ENCODE measurements around the gene FARS2. TPM values are rescaled to one million over a fixed set of nuclear protein-coding genes. Genes with fewer than 3 reads are reported as not detected.

FARS2 gene
- total and polyA plus RNA-seq, 7 experiments from 2014 or later: 16.2 to 28.1 (median 20.8) TPM

- Histone ChIP-seq H3K9me3 (ENCODE audit: control insufficient read depth in 2 of 3, low read length in 3 of 3) (no peaks in the 10 kb centered on the region), H3K27me3 (ENCODE audit: control insufficient read depth in 2 of 2, insufficient read depth in 2 of 2, low read length in 2 of 2) (no peaks in the 10 kb centered on the region), H3K36me3 (ENCODE audit: control insufficient read depth in 2 of 3, insufficient read depth in 3 of 3, low read length in 3 of 3) (no peaks in the 10 kb centered on the region), H3K27ac (ENCODE audit: low read depth, low read length) (no peak overlapping the region), H3K4me3 (ENCODE audit: low read length) (no peak overlapping the region), H3K4me1 (ENCODE audit: control insufficient read depth in 2 of 2, insufficient read depth in 2 of 2, low read length in 2 of 2) (no peaks in the 10 kb centered on the region)
- H3K4me1 Mint-ChIP-seq: peaks cover 0 to 6% (median 5%) of the 10 kb centered on the region in 7 donors
- ATAC-seq (no peak), DNase-seq (no peak)
- ChIA-PET CTCF (interaction anchor here (0.6 kb wide), 1 partner anchor 145 kb away, joined by 3 read pairs; no protein-coding TSS in a partner anchor), POLR2A (interaction anchor here (1.2 to 2.0 kb wide), 2 partner anchors 9 to 33 kb away, joined by 5 to 6 read pairs; no protein-coding TSS in a partner anchor)
- intact Hi-C loops (cut with micrococcal nuclease): no loop called here
- peaks cover 0 to 4% (median 0%) of the 10 kb centered on the region in 5 donors for H3K27me3 Mint-ChIP-seq
- no peak overlapping the region for H3K27ac Mint-ChIP-seq
- peaks cover 0 to 4% (median 0%) of the 10 kb centered on the region in 11 donors for H3K9me3 Mint-ChIP-seq
- peaks cover 0 to 25% (median 22%) of the 10 kb centered on the region in 5 donors for H3K36me3 Mint-ChIP-seq
- H3K4me3 Mint-ChIP-seq: no peak overlapping the region
Measured at GRCh38 chr6:5634525-5634924, 373.2 kb downstream of the FARS2 start.

- no peaks in the 10 kb centered on the region for H3K27me3 ChIP-seq (ENCODE audit: control insufficient read depth in 2 of 2, insufficient read depth in 2 of 2, low read length in 2 of 2)
- intact Hi-C loops (cut with micrococcal nuclease): no loop called here
- peaks cover 0 to 9% (median 0%) of the 10 kb centered on the region in 3 experiments for H3K9me3 ChIP-seq (ENCODE audit: control insufficient read depth in 2 of 3, low read length in 3 of 3)
- Mint-ChIP-seq H3K9me3 (peaks cover 0 to 18% (median 6%) of the 10 kb centered on the region in 11 donors), H3K27me3 (no peaks in the 10 kb centered on the region), H3K36me3 (peaks cover 3 to 31% (median 29%) of the 10 kb centered on the region in 5 donors), H3K4me3 (no peak overlapping the region), H3K27ac (peak overlapping the region in 2 of 9 donors; percentile 22 to 62), H3K4me1 (peaks cover 0 to 6% (median 5%) of the 10 kb centered on the region in 7 donors)
- no peak overlapping the region for H3K4me3 ChIP-seq (ENCODE audit: low read length)
- no peak overlapping the region for H3K27ac ChIP-seq (ENCODE audit: low read depth, low read length)
- DNase-seq: no peak
- no peak for ATAC-seq
- H3K4me1 ChIP-seq (ENCODE audit: control insufficient read depth in 2 of 2, insufficient read depth in 2 of 2, low read length in 2 of 2): no peaks in the 10 kb centered on the region
- CTCF ChIA-PET: no interaction called here
- H3K36me3 ChIP-seq (ENCODE audit: control insufficient read depth in 2 of 3, insufficient read depth in 3 of 3, low read length in 3 of 3): no peaks in the 10 kb centered on the region
- POLR2A ChIA-PET: interaction anchor here (0.8 to 1.0 kb wide), 2 partner anchors 27 to 31 kb away, joined by 3 read pairs; no protein-coding TSS in a partner anchor
Measured at GRCh38 chr6:5636210-5637030, 375.1 kb downstream of the FARS2 start.

DNA sequence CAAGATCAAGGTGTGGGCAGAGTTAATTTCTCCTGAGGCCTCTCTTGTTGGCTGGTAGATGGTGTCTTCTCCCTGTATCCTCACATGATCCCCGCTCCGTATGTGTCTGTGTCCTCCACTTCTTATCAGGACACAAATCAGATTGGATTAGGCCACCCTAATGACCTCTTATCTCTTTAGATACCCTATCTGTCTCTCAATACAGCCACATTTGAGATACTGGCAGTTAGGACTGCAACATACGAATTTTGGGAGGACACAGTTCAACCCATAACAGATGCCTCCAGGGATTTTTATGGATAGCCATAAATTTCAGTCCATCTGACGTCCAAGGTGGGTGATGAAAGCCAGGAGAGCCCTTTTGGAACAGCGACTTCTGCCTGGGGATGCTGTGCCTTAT, 376.4 kb downstream of the FARS2 start:
- Mint-ChIP-seq H3K36me3 (peaks cover 3 to 40% (median 26%) of the 10 kb centered on the region in 5 donors), H3K4me1 (peaks cover 0 to 3% (median 2%) of the 10 kb centered on the region in 7 donors), H3K9me3 (peaks cover 0 to 18% (median 6%) of the 10 kb centered on the region in 11 donors)

DNA sequence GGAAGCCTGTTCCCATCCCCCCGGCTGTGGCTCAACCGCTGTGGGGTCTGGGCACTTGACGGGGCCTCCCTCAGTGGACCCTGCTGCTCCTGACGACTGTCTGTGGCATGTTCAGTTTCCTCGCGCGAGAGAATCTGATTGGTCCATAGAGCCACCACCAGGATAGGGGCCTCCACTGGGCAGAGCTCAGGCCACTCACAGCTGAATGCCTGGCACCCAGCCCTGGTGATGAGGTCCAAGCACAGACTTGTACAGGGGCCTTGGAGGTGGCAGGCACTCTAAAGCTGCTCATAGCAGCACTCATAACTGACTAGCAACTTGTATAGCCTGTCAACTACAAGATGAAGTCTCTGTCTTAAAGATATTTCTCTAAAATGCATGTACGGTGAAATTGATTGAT, 377.4 kb downstream of the FARS2 start:
- CTCF ChIA-PET: no interaction called here
- H3K27me3 Mint-ChIP-seq: no peaks in the 10 kb centered on the region
- no peak overlapping the region for H3K27ac ChIP-seq (ENCODE audit: low read depth, low read length)
- H3K9me3 Mint-ChIP-seq: peaks cover 0 to 19% (median 6%) of the 10 kb centered on the region in 11 donors
- DNase-seq (no peak), ATAC-seq (no peak)
- H3K36me3 Mint-ChIP-seq: peaks cover 3 to 46% (median 26%) of the 10 kb centered on the region in 5 donors
- no peak overlapping the region for H3K4me3 Mint-ChIP-seq
- POLR2A ChIA-PET: no interaction called here
- intact Hi-C loops (cut with micrococcal nuclease): no loop called here
- H3K4me1 ChIP-seq (ENCODE audit: control insufficient read depth in 2 of 2, insufficient read depth in 2 of 2, low read length in 2 of 2): no peaks in the 10 kb centered on the region
- H3K9me3 ChIP-seq (ENCODE audit: control insufficient read depth in 2 of 3, low read length in 3 of 3): peaks cover 0 to 9% (median 0%) of the 10 kb centered on the region in 3 experiments
- no peak overlapping the region for H3K27ac Mint-ChIP-seq
- H3K4me1 Mint-ChIP-seq: peaks cover 0 to 2% (median 0%) of the 10 kb centered on the region in 7 donors
- no peak overlapping the region for H3K4me3 ChIP-seq (ENCODE audit: low read length)
- no peaks in the 10 kb centered on the region for H3K27me3 ChIP-seq (ENCODE audit: control insufficient read depth in 2 of 2, insufficient read depth in 2 of 2, low read length in 2 of 2)
- H3K36me3 ChIP-seq (ENCODE audit: control insufficient read depth in 2 of 3, insufficient read depth in 3 of 3, low read length in 3 of 3): no peaks in the 10 kb centered on the region

More for the DNA sequence above, 376.4 kb downstream of the FARS2 start:
- no peak for ATAC-seq
- POLR2A ChIA-PET: interaction anchor here (1.0 kb wide), 1 partner anchor 25 kb away, joined by 3 read pairs; no protein-coding TSS in a partner anchor
- Mint-ChIP-seq H3K4me3 (no peak overlapping the region), H3K27ac (peak overlapping the region in 1 of 9 donors; percentile 84), H3K27me3 (no peaks in the 10 kb centered on the region)
- CTCF ChIA-PET: no interaction called here
- Histone ChIP-seq H3K9me3 (ENCODE audit: control insufficient read depth in 2 of 3, low read length in 3 of 3) (peaks cover 0 to 9% (median 0%) of the 10 kb centered on the region in 3 experiments), H3K36me3 (ENCODE audit: control insufficient read depth in 2 of 3, insufficient read depth in 3 of 3, low read length in 3 of 3) (no peaks in the 10 kb centered on the region), H3K27ac (ENCODE audit: low read depth, low read length) (no peak overlapping the region), H3K4me1 (ENCODE audit: control insufficient read depth in 2 of 2, insufficient read depth in 2 of 2, low read length in 2 of 2) (no peaks in the 10 kb centered on the region), H3K4me3 (ENCODE audit: low read length) (no peak overlapping the region), H3K27me3 (ENCODE audit: control insufficient read depth in 2 of 2, insufficient read depth in 2 of 2, low read length in 2 of 2) (no peaks in the 10 kb centered on the region)
- intact Hi-C loops (cut with micrococcal nuclease): no loop called here
- no peak for DNase-seq

DNA sequence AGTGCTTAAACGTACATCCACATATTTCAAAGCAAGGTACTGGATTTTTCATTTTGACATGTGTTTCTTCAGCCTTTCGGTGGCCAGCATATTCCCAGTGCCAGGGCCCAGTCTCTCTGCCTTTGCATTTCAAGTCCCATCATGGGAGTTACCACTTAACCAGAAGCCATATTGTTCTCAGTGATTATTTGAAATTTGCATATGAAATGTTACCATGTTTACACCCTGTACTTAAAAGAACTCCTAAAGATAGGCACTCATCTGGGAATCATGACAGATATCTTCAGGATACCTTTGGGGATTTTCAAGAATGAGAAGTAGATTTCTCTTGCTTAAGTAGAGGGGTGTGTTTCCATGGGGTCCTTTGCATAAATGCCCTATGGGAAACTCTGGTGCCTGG, 377.9 kb downstream of the FARS2 start:
- ChIA-PET POLR2A (no interaction called here), CTCF (no interaction called here)
- Mint-ChIP-seq H3K27ac (no peak overlapping the region), H3K36me3 (peaks cover 3 to 47% (median 26%) of the 10 kb centered on the region in 5 donors), H3K4me3 (no peak overlapping the region), H3K9me3 (peaks cover 0 to 19% (median 8%) of the 10 kb centered on the region in 11 donors), H3K27me3 (no peaks in the 10 kb centered on the region), H3K4me1 (peaks cover 0 to 2% (median 0%) of the 10 kb centered on the region in 7 donors)
- ATAC-seq (no peak), DNase-seq (no peak)
- Histone ChIP-seq H3K4me3 (ENCODE audit: low read length) (no peak overlapping the region), H3K4me1 (ENCODE audit: control insufficient read depth in 2 of 2, insufficient read depth in 2 of 2, low read length in 2 of 2) (no peaks in the 10 kb centered on the region), H3K27ac (ENCODE audit: low read depth, low read length) (no peak overlapping the region), H3K9me3 (ENCODE audit: control insufficient read depth in 2 of 3, low read length in 3 of 3) (peaks cover 0 to 9% (median 0%) of the 10 kb centered on the region in 3 experiments), H3K36me3 (ENCODE audit: control insufficient read depth in 2 of 3, insufficient read depth in 3 of 3, low read length in 3 of 3) (no peaks in the 10 kb centered on the region), H3K27me3 (ENCODE audit: control insufficient read depth in 2 of 2, insufficient read depth in 2 of 2, low read length in 2 of 2) (no peaks in the 10 kb centered on the region)
- intact Hi-C loops (cut with micrococcal nuclease): no loop called here

GRCh38 chr6:5640614-5641013, 379.3 kb downstream of the FARS2 start:
- Histone ChIP-seq H3K36me3 (ENCODE audit: control insufficient read depth in 2 of 3, insufficient read depth in 3 of 3, low read length in 3 of 3) (no peaks in the 10 kb centered on the region), H3K27ac (ENCODE audit: low read depth, low read length) (no peak overlapping the region), H3K27me3 (ENCODE audit: control insufficient read depth in 2 of 2, insufficient read depth in 2 of 2, low read length in 2 of 2) (no peaks in the 10 kb centered on the region), H3K4me3 (ENCODE audit: low read length) (no peak overlapping the region), H3K4me1 (ENCODE audit: control insufficient read depth in 2 of 2, insufficient read depth in 2 of 2, low read length in 2 of 2) (no peaks in the 10 kb centered on the region), H3K9me3 (ENCODE audit: control insufficient read depth in 2 of 3, low read length in 3 of 3) (peaks cover 0 to 9% (median 0%) of the 10 kb centered on the region in 3 experiments)
- ChIA-PET CTCF (no interaction called here), POLR2A (interaction anchor here (0.6 kb wide), 1 partner anchor 1471 kb away, joined by 4 read pairs; no protein-coding TSS in a partner anchor)
- DNase-seq (no peak), ATAC-seq (no peak)
- Mint-ChIP-seq H3K36me3 (peaks cover 3 to 50% (median 26%) of the 10 kb centered on the region in 5 donors), H3K4me3 (no peak overlapping the region), H3K27ac (no peak overlapping the region), H3K4me1 (peaks cover 0 to 2% (median 0%) of the 10 kb centered on the region in 7 donors), H3K27me3 (no peaks in the 10 kb centered on the region), H3K9me3 (peaks cover 0 to 19% (median 11%) of the 10 kb centered on the region in 11 donors)
- intact Hi-C loops (cut with micrococcal nuclease): no loop called here

All from naive thymus-derived CD4-positive, alpha-beta T cell (primary cell).